ENCODE results near the gene NACC2. TPM values are rescaled to one million over a fixed set of nuclear protein-coding genes. Genes with fewer than 3 reads are reported as not detected.

The NACC2 gene
- polyA plus RNA-seq, 3 donors: 8.1 to 32.4 (median 8.7) TPM

DNA sequence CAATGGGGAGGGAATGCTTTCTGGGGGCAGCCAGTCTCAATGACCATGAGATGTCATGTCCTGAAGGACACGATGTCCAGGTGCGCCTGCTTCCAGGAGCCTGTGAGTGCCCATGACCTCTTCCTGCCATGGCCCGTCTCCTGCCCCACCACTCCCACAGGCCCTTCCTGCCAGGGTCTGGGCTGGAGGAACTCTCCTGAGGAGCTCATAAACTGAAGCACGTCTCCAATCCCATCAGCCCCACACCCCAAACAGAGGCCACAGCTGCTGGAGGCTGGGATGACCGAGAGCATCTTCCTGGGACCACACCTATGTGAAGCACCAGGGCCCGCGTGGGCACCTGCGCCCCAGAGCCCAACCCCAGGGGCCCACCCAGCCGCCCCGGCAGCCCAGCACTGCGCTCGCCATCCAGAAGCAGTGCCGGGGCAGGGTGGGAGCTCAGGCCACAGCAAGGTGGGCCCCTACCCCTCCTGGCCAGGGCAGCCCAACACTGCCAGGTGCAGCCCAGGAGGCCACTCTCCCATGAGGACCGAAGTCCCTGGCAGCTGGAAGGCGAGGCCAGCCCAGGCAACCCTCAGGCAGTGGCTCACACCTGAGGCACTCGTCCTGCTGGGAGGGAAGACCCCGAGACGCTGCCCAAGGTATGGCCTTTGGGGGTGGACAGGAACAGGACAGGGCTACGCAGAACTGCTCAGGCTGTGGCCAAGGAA is 80.0 kb downstream of the NACC2 start:
- peaks cover 0 to 2% (median 0%) of the 10 kb centered on the region in 3 donors for H3K27me3 Mint-ChIP-seq (ENCODE audit: low read depth in 3 of 3)
- Histone ChIP-seq H3K4me3 (replicated peaks in 1 of 3; ENCODE audit: low read depth in 2 of 3, low read length in 3 of 3) (no peak overlapping the region), H3K9me3 (replicated peaks in 1 of 2; ENCODE audit: control insufficient read depth in 1 of 2, insufficient read depth in 1 of 2, low read length in 2 of 2) (no peaks in the 10 kb centered on the region), H3K4me2 (replicated peaks; ENCODE audit: extremely low read depth, low read length, poor library complexity, severe bottlenecking) (no peak overlapping the region), H3K79me2 (ENCODE audit: insufficient read depth, low read length) (peaks cover 61% of the 10 kb centered on the region), H3K27ac (ENCODE audit: low read depth in 1 of 2, low read length in 2 of 2) (peak overlapping the region in 1 of 2 donors; percentile 31), H3K9ac (ENCODE audit: insufficient read depth, low read length, poor library complexity, severe bottlenecking) (no peak overlapping the region), H3K27me3 (ENCODE audit: control insufficient read depth in 2 of 2, insufficient read depth in 2 of 2, low read length in 2 of 2) (no peaks in the 10 kb centered on the region), H4K20me1 (ENCODE audit: insufficient read depth, low read length) (peaks cover 100% of the 10 kb centered on the region), H2AFZ (ENCODE audit: insufficient read depth, low read depth, low read length, poor library complexity, severe bottlenecking) (no peak overlapping the region), H3K36me3 (replicated peaks in 1 of 2; ENCODE audit: control insufficient read depth in 1 of 2, insufficient read depth in 2 of 2, low read length in 2 of 2) (peaks cover 69 to 83% of the 10 kb centered on the region in 2 donors), H3K4me1 (ENCODE audit: control insufficient read depth in 1 of 2, insufficient read depth in 2 of 2, low read length in 2 of 2) (no peaks in the 10 kb centered on the region)
- TF ChIP-seq, protein P1, sequence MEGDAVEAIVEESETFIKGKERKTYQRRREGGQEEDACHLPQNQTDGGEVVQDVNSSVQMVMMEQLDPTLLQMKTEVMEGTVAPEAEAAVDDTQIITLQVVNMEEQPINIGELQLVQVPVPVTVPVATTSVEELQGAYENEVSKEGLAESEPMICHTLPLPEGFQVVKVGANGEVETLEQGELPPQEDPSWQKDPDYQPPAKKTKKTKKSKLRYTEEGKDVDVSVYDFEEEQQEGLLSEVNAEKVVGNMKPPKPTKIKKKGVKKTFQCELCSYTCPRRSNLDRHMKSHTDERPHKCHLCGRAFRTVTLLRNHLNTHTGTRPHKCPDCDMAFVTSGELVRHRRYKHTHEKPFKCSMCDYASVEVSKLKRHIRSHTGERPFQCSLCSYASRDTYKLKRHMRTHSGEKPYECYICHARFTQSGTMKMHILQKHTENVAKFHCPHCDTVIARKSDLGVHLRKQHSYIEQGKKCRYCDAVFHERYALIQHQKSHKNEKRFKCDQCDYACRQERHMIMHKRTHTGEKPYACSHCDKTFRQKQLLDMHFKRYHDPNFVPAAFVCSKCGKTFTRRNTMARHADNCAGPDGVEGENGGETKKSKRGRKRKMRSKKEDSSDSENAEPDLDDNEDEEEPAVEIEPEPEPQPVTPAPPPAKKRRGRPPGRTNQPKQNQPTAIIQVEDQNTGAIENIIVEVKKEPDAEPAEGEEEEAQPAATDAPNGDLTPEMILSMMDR (IDR thresholded peaks at IDR 0.05): no peak
- intact Hi-C loops (cut with micrococcal nuclease): no loop called here
- H3K27ac Mint-ChIP-seq: peak overlapping the region in 2 of 7 donors; percentile 26 to 46
- no peak for DNase-seq
- 91% methylated on average over 18 of the region's 19 CpGs for WGBS (ENCODE audit: insufficient coverage)
- no peaks in the 10 kb centered on the region for H3K9me3 Mint-ChIP-seq
- H3K4me1 Mint-ChIP-seq: no peaks in the 10 kb centered on the region
- H3K4me3 Mint-ChIP-seq: no peak overlapping the region
- H3K36me3 Mint-ChIP-seq: peaks cover 33 to 71% of the 10 kb centered on the region in 2 donors

DNA sequence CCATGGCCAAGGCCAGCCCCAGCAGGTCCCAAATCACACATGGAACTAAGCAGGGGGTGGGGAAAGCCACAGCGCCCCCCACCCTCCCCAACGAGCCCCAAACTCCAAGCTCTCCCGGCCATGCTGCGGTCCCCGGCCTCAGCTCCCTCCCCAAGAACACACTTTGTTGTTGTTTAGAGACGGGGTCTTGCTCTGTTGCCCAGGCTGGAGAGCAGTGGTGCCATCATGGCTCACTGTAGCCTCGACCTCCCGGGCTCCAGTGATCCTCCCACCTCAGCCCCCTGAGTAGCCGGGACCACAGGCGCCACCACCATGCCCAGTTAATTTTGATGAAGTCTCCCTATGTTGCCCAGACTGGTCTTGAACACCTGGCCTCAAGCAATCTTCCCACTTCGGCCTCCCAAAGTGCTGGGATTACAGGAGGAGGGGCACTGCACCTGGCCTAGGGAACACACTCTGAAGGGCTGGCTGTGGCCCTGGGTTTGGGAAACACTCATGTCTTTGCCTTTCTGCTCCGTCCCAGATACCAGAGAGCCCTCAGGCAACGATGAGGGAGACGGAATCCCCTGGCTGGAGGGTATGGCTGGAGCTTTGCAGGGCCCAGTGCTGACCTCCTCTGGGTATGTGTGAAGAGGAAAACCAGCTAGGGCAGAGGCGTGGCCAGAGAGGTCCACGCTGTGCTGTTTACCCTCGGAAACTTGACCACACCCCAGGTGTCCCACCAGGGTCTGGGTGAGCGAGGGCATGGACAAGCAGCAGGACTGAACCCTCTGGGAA is 80.8 kb downstream of the NACC2 start:
- intact Hi-C loops (cut with micrococcal nuclease): no loop called here
- Histone ChIP-seq H3K79me2 (ENCODE audit: insufficient read depth, low read length) (peaks cover 53% of the 10 kb centered on the region), H3K4me1 (ENCODE audit: control insufficient read depth in 1 of 2, insufficient read depth in 2 of 2, low read length in 2 of 2) (no peaks in the 10 kb centered on the region), H3K27ac (ENCODE audit: low read depth in 1 of 2, low read length in 2 of 2) (peak overlapping the region in 1 of 2 donors; percentile 31), H3K9ac (ENCODE audit: insufficient read depth, low read length, poor library complexity, severe bottlenecking) (no peak overlapping the region), H3K9me3 (replicated peaks in 1 of 2; ENCODE audit: control insufficient read depth in 1 of 2, insufficient read depth in 1 of 2, low read length in 2 of 2) (no peaks in the 10 kb centered on the region), H3K36me3 (replicated peaks in 1 of 2; ENCODE audit: control insufficient read depth in 1 of 2, insufficient read depth in 2 of 2, low read length in 2 of 2) (peaks cover 72 to 84% of the 10 kb centered on the region in 2 donors), H2AFZ (ENCODE audit: insufficient read depth, low read depth, low read length, poor library complexity, severe bottlenecking) (no peak overlapping the region), H3K27me3 (ENCODE audit: control insufficient read depth in 2 of 2, insufficient read depth in 2 of 2, low read length in 2 of 2) (no peaks in the 10 kb centered on the region), H3K4me3 (replicated peaks in 1 of 3; ENCODE audit: low read depth in 2 of 3, low read length in 3 of 3) (no peak overlapping the region), H3K4me2 (replicated peaks; ENCODE audit: extremely low read depth, low read length, poor library complexity, severe bottlenecking) (no peak overlapping the region), H4K20me1 (ENCODE audit: insufficient read depth, low read length) (peaks cover 100% of the 10 kb centered on the region)
- Mint-ChIP-seq H3K36me3 (peaks cover 38 to 76% of the 10 kb centered on the region in 2 donors), H3K4me3 (no peak overlapping the region), H3K27me3 (ENCODE audit: low read depth in 3 of 3) (peaks cover 0 to 2% (median 0%) of the 10 kb centered on the region in 3 donors), H3K27ac (peak overlapping the region in 4 of 7 donors; percentile 43 to 66 (median 46)), H3K9me3 (peaks cover 0 to 2% (median 0%) of the 10 kb centered on the region in 7 donors), H3K4me1 (no peaks in the 10 kb centered on the region)
- TF ChIP-seq, protein P1 (IDR thresholded peaks at IDR 0.05): no peak
- WGBS (ENCODE audit: insufficient coverage): 94% methylated on average over 13 of the region's 18 CpGs
- DNase-seq: no peak

All from CD14-positive monocyte (primary cell).